ENCODE results near the gene TULP1.

TULP1 gene

DNA sequence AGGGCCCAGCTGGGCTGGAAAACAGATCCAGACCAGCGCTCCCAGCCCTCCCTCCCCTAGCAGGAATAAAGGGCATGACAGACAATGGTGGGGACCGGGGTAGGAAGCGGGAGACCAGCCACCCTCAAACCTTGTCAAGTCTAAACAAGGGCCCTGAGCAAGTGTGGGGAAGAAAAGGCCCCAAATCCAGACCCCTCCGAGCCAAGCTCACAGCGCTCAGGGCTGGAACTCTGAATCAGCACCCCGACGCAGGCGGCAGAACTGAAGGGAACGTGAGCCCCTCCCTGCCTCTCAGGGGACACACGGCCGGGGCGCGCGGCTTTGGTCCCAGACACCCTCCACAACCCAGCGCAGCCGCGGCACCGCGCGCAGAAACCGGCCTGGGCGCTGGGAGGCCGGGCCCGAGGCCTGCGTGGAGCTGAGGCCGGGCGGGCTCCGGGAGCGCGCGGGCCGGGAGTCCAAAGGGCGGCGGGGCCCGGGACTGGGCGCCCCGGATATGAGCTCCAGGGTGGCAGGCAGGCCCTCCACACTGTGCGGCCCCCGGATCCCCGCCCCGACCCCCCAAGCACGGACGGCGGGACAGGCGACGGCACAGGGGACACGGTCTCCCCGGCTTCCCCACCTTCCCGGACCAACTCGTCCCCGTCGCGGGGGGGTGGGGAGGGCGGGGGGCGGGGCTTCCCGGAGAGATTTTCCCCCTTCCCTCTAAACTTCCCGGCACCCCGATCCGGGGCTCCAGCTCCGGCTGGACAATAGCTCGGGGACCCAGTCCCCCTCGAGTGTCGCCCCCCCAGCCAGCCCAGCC lies 16.5 kb downstream of the TULP1 start:
- no peak for DNase-seq

DNA sequence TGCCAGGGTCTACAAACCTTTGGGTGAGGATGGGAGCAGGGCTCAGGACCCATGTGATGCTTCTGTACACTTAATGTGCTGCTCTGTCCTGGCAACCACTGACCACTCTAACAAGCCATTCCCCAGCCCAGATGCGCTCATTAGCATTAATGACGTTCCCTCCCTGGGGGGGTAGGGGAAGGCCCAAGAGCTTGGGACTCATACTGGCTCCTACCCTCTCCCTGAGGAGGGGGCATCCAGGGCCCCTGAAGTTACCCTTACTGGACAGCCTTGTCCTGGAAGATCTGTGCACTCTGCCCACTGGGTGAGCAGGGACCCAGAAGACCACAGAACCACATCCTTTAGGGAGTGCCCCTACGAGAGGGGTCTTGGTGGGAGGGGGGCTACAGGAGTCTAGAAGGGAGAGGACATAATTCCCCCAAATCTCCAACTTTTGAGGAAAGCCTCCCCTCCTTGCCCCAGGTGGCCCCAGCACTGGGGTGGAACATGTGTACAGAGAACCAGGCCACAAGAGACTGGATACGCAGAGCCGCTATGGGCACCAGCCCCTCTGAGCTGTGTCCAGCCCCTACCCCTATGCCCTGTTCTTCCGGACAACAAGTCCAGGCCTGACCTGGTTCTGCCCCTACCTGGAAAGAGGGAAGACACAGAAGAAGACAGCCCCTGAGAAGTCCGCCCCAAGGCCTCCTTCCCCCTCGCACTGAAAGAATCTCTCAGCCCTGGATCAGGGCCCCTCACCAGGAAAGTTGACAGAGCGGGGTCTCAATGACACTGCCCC lies 17.2 kb downstream of the TULP1 start:
- no peak for DNase-seq

DNA sequence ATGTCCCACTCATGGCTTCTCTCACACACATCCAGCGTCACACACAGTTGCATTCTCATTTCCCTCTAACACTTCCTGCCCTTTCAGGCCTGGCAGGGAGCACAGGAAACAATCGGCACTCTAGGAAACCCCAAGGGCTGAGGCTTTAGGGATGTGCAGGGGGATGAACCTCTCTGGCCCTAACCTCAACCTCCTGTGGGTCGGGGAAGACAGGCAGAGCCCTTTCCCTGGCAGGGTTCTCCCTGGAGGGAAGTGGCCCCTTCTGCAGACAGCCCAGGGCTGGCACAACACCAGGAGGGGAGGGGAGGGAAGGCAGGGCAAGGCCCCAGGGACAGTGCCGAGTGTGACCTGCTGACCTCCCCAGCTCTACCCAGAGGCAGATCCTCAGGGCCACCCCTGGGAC lies 18.5 kb downstream of the TULP1 start:
- DNase-seq = no peak

DNA sequence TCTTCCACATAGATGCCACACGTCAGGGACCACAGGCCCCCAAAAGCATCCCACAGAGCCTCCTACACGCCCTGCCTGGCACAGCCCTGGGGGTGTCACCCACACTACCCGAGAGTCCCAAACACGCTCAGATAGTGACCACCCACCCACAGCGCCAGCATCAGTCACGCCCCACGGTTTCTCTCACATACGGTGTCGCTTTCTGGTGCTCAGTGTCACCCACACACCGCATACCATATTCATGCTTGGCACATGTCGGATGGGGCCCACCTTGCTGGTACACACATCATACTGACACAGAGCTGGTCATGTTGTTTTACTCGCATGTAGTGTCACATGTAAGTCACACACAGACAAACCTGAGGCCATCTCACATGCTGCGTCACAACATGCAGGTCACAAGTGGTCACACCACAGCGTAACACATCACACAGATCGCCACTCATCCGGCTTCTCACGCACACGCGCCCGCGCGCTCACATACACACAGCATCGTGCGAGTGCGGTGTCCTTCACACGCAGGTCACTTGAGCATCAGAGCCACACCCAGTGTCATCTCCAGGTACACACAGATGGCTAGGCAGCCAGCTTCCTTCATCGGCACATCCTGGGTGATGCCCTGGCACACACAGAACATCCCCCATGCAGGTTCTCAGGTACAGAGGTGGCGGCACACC lies 19.3 kb downstream of the TULP1 start:
- DNase-seq = no peak

DNA sequence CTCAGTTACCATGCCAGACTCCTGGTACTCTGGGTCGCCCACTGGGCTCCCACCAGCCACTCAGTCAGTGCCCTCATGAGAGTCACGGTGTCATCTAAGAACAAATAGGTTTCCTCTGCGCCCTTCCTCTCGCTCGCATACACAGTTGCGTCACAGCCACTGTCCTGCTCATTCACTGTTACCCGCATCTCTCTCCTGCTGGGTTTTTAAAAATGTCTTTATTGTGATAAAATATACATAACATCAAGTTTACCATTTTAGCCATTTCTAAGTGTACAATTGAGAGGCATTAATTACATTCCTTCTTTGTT lies 19.8 kb downstream of the TULP1 start:
- DNase-seq = no peak

DNA sequence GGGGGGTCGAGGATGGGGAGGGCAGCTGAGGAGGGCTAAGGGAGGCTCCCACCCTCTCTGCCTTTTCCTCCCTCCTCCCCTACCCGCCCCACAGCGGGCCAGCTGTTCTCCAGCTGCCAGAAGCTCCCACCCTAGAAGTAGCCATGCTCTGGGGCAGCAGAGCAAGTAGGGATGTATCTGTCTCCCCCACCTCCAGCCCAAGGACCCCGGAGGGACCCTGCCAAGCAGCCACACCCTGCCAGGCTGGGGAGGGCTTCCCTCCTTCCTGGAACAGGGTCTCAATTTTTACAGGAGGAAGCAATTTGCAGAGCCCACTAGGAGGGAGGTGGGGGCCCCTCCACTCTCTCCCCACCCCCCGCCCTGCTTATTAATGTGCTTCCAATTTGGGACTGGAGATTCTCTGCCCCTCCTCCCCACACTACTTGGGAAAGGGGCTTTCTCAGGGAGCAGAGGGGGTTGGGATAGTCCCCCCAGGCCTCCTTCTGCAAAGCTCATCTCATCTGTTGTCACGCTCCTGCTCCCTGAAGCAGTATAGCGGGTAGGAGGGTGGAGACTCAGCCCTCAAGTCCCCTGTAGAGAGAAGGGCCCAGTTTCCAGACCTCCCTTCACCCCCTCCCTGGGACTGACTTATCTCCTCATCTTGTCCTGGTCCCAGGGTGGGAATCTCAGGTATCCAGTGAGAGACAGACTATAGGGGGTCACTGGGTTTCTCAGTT lies 20.3 kb downstream of the TULP1 start:
- no peak for DNase-seq

DNA sequence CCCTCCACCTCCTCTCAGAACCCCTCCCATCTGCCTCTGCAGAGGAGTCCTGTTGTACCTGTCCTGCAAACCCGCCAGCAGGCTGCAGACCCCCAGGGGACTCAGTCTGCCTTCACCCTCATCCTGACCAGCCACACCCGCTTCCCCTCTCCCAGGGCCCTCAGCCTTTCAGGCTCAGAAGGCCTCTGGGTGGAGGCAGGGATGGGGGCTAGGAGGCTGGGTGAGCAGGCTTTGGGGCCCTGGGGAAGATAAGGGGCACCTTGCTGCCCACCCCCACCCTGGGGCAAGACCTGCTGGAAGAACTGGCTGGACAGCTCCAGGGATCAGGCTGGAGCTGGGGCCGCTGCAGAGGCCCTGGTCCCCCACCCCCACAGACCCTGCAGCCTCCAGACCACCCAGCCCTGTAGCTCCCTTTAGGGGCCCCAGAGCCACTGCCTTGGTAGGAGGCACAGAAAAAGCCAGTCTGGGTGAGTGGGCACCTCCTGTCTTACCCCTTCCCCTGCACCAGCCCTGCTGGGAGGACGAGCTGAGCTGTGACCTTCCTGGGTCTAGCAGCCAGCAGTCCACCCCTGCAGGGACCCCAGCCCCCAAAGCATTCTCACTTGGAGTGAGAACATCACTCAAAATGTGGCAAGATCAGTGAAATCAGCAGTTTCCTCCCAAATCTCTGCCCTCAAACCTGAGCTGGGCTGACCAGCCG lies 21.0 kb downstream of the TULP1 start:
- no peak for DNase-seq

DNA sequence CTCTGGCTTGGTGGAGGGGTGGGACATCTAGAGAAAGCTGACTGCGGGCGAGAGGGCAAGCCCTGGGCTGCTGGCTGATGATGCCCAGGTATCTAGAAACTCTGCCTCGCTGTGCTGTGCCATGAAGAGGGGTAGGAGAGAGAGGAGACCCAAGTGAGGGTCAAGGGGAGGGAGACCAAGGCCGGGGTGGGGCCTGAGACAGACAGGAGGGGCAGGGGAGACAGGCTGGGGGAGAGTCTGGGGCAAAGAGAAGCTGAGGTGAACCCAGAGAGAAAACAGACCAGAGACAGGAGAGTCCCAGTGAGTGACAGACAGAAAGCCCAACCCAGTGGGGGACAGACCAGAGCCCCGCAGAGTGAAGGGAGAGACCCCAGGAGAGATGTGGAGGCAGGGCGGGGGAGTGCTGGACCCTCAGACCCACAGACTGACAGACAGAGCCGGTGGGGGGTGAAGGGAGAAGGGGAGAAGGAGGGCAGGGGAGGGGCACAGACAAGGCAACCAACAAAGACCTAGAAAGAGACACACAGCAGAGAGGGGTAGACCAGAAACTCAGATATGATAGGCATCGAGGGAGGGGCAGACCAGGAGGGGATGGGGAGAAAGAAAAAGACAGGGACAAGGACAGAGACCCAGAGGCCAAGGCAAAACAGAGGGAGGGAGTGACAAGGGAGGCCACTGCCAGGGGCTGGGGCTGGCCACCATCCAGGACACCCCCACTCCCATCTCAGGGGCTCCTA lies 21.7 kb downstream of the TULP1 start:
- no peak for DNase-seq

DNA sequence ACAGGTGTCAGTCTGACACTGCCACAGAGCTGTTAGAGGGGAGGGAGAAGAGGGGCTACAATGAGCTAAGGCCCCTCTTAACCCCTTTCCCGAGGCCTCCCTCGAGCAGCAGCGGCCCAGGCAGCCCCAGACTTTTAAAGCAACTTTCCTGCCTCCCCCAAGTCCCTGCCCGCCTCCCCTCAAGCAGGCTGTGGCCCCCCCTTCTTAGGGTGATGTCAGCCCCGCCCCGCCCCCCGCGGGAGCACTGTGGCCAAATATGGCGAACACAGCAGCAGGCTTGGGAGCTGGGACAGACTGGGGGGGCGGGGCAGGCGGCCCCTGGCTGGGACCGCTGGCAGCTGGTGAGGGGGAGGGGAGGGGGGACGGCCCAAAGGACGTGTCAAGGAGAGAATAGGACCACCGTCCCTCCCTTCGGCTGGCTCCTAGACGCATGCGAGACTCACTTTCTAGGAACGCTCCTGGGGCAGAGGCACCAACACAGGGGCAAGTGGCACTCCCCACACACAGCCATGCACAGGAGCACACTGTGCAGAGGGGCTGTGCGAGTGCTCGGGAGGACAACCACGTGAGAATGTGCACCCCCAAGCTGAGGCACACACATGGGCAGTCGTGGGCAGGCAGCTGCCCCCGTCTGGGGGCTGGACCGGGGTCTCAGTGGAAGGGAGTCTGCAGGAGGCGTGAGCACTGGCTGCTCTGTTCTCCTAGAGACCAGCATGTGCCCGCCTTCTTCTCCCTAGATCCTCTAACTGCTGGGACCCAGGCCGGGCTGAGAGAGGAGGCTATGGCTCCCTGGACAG lies 22.5 kb downstream of the TULP1 start:
- no peak for DNase-seq

DNA sequence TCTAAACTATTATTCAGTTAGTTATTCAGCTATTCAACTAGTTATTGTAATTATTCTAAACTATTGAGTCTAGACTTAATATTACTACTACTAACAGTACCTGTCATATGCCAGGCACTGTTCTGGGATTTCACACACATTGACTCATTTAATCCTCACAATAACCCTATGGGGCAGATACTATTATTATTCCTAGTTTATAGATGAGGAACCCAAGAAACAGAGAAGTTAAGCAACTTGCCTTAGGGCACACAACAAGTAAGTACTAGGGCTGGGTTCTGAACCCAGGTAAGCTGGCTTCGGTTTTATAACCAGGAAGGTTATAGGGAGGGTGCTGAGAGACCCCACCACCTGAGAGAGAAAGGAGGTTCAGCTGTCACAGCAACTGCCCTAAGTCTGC lies 23.6 kb downstream of the TULP1 start:
- no peak for DNase-seq

DNA sequence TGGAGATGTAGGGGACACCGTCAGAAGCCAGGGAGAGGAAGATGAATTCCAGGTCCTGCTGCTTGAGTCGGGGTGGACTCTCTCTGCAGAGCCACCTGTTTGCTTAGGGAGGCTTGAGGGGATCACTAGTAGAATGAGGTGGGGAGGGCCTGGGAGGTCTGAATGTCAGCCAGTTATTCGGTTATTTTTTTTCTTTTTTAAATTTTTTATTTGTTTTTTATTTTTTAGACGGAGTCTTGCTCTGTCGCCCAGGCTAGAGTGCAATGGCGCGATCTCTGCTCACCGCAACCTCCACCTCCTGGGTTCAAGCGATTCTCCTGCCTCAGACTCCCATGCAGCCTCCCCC lies 24.2 kb downstream of the TULP1 start:
- no peak for DNase-seq

DNA sequence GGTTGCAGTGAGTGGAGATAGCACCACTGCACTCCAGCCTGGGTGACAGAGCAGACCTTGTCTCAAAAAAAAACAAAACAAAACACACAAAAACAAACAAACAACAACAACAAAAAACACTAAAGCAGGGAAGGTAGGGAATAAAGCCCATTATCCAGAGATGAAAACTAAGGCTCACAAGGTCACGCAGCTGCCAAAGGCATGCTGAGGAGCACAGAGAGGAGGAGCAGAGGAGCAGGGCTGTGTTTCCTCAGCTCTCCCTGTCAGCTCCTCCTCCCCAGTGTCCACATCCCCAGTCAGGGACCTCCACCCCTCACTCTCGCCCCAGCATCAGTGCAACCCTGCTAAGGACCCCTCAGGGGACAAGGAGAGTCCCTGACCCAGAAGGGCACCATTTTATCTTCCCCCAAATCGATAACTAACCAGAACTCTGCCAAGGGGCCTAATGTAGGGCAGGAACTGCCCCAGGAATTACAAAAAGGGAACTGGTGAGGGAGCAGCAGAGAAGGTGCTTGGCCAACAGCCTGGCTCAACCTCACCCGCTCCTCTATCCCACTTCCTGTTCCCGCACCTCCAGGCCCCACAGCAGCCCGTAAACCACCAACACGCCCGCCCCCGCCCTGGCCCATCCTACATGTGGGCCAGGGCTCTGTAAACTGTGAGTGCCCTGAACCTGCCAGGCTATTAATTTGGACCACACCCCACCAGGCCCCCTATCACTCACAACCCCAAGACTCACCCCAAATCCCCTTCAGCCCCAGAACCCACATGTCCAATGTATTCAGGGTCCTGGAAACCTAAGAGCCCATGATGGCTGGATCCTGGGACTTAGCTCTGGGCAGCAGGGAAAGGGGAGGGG lies 24.8 kb downstream of the TULP1 start:
- no peak for DNase-seq

DNA sequence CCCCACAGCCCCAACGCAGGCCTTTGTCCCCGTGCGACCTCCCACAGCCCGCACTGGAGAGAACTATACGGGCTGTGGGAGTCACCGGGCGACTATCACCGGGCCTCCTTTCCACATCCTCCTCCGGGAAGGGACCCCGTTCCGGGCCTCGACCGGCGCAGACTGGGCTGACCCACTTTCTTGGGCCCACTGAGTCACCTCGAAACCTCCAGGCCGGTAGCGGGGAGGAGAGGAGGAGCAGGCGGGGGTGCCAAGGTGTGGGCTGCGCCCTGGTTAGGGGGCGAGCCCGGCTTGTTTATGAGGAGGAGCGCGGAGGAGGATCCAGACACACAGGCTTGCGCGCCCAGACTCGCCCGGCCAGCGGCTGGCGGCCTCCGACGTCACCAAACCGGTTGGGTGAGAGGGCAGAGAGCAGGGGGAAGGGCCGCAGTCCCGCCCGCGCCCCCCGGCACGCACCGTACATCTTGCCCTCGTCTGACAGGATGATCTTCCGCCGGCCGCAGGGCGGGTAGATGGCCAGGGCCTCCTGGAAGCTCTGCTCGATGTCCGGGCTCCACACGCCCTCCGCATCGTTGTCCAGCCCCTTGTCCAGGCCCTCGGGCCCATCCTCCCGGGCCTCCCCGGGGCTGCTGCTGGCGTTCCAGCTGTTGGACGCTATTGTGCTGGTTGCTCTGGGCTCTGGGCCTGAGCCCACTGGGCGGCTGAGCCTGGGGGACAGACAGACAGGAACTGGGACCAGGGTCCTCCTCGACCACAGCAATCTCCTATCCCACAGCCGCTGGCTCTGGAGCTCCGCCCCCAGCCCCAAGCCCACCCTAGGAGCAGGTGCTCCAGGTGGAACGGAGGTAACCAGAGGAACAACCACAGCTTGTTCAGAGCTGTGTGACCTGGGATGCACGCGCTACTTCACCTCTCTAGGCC lies 26.4 kb downstream of the TULP1 start:
- no peak for DNase-seq

DNA sequence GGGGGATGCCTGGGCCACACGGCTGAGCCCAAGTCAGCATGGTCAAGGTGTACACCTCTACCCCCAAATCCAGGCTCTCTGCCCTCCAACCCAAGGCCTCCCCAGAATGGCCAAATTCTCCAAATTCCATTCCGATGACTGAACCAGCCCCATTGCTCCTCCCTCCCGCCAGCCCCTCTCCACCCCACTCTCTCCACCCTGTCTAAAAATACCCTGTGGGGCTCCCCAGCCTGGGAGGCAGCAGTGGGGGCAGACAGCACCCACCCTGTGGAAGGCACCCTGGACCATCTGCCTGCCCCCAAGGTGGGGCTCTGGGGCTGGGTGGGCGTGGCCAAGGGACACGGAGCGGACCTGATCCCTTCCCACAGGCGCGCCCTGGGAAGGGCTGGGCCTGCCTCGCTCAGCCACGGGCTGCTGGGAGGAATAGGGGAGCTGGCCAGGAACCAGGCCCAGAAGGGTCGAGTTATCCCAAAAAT lies 27.3 kb downstream of the TULP1 start:
- no peak for DNase-seq

DNA sequence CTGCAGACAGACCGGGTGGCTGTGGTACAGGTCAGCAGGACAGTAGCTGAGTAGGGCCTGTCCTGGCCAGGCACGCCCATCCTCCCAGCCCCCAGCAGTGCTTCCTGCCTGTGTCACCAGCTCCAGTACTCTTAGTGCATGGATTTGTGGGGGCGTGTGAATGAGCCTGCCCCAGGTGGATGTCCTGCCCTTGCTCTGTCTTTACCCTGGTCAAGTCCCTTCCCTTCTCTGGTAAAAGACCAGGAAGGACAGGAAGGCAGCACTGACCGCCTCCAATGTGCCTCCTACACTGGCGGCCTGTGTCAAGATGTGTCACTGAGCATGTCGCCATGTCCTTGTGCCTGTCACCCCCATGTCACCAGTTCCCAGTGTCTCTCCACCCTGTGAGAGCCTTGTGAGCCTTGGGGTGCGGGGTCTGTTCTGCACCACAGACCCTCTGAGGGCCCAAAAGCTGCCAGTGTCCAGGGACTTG lies 27.7 kb downstream of the TULP1 start:
- DNase-seq = no peak

DNA sequence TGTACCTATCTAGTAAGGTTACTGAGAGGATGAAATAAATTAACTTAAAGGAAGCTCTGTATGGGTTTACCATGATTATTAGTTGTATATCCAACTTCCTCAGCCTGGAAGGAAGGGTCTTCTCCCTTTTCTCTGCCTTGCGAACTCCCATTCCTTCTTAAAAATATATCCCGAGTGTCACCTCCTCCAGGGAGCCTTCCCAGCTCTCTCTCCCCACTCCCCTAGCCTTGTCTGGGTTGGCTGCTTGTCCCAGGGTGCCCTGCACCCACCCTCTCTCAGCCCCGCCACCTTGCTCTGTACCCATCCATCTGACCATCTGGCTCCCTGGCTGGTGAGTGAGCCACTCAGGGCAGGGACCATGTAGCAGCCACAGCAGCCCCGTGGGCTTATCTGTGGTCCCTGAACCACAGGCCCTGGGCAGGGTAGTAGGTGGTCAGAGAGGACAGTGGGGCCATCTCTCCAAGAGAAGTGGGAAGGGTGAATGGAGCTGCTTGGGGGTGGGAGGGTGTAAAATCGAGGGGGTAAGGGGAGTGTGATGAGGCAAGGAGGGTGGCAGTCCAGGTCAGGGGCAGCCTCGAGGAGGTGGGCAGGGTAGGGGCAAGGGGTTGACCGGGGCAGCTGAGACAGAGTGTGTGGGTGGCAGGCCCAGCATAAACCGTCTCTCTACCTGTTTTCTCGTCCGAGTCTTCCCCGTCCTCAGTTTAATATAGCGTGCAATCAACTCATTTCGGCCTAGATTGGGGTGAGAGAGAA lies 28.6 kb downstream of the TULP1 start:
- DNase-seq = no peak

DNA sequence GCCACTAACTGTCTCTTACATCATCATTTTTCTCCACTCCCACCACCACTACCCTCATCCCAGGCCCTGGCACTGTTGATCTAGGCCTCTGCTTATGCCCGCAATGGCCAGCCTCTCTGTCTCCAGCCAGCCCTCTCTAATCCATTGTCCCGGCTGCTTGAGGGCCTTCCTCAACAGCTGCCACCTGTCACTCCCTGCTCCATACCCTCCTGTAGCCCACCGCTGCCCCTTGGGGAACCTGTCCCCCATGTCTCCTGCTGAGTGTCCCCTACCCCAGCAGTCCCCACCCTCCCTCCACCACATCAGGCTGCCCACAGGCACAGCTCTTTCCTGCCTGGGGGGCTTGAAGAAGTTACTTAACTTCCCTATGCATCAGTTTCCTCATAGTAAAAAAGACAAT lies 29.2 kb downstream of the TULP1 start:
- no peak for DNase-seq

DNA sequence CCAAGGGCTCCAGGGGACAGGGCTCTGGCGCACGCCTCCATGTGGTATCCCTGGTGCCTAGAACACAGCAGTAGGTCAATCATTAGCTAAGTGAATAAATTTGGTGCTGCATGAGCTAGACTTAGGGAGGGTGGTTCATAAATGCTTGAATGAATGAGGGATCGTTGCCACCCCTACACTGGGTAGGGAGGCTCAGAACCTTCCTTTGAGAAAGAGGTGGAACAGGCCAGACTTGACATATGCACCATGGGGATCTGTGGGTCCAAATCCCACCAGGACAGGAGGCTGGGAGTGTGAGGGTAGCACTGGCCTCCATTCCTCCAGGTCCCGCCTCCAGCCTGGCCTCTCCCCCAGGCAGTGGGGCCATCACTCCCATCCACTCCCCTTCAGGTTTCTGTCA lies 29.6 kb downstream of the TULP1 start:
- DNase-seq = no peak
